ENCODE measurements around the gene LRP1B.

LRP1B gene

DNA sequence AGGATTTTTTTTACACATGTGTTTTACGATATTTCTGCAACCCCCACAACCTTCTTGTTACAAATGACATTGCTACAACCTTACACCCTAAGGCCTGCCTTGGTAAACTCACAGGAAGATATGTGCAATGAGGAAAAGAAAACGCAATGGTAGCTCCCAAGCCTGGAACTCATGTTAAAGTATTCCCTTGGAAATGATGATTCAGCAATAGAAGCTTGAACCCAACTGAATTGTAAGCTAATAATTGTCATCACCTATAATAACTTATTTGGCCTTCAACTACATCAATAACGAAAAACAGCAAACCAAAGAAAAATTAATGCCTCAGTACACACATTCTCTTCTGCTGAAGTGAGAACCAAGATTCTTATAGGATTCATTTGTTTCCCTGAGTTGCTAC, 491.0 kb downstream of the LRP1B start:
- DNase-seq, result no peak

- DNase-seq, result no peak
Observed at GRCh38 chr2:141633132-141633531, 497.7 kb downstream of the LRP1B start.

DNA sequence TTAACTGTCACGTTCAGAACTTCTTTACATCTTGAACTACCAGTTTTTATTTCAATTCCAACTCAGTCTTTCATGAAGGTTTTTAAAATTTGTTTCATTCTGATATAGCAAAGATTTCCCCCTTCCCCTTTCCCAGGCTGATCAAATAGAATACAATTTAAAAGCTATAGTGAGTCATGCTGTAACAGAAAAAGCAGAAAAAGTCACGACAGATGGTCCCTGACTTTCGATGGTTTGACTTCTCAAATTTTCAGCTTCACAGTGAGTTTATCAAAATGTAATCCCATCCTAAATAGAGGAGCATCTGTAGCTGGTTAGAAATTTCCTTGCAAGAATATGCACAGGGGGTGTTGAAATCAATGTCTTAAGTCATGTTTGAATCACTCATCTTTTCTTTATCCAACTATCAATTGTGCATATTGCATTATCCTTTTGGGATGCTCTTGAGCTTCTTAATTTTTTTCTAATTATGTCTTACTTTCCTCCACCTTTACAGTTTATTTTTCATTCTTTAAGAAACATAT, 500.3 kb downstream of the LRP1B start:
- DNase-seq, result no peak

- DNase-seq, result no peak
Observed at GRCh38 chr2:141620372-141620771, 510.4 kb downstream of the LRP1B start.

GRCh38 chr2:141618457-141618856, 512.4 kb downstream of the LRP1B start:
- DNase-seq, result no peak

GRCh38 chr2:141611981-141612380, 518.8 kb downstream of the LRP1B start:
- DNase-seq, result no peak

DNA sequence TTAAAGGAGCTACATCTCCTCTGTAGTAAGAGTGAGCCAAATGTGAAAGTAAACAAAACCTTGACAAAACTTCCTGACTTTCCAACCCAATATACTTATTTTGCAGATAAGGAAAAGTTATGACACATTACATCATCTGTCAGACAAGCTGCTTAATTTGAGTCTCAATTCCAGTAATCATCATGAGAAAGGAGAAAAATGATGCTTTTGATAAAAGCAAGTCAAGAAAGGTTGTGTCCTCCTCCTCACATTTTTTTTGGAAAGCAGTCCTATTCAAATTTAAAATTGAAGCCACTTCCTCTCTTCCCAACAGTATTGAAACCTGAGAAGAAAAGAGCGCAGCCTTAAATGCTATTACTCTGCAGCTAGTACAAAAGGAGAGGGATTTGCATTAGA, 519.6 kb downstream of the LRP1B start:
- DNase-seq, result no peak

GRCh38 chr2:141610564-141611175, 520.1 kb downstream of the LRP1B start:
- DNase-seq, result no peak

GRCh38 chr2:141605163-141605562, 525.7 kb downstream of the LRP1B start:
- no peak for DNase-seq

- no peak for DNase-seq
Observed at GRCh38 chr2:141601511-141602152, 529.2 kb downstream of the LRP1B start.

DNA sequence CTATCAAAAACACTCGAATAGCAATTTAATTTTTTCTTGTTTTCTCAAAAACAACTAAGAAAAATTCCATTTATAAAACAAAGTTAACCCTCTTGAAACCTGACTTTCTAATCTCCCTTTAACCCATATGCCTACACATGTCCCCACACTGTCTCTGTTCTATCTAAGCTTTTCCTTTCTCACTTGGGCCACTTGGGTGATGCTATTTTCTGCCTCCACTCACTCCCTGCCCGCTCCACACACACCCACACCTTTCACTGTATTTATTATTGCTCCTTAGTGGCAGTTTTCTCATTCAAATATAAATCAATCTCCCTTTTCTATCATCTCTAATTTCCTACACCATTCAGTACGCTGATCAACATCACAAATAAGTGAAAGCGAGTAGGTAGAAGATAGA, 531.1 kb downstream of the LRP1B start:
- no peak for DNase-seq

- DNase-seq, result no peak
Observed at GRCh38 chr2:141598982-141599381, 531.8 kb downstream of the LRP1B start.

GRCh38 chr2:141595316-141595920, 535.4 kb downstream of the LRP1B start:
- no peak for DNase-seq

- DNase-seq, result no peak
Observed at GRCh38 chr2:141591787-141592186, 539.0 kb downstream of the LRP1B start.

DNA sequence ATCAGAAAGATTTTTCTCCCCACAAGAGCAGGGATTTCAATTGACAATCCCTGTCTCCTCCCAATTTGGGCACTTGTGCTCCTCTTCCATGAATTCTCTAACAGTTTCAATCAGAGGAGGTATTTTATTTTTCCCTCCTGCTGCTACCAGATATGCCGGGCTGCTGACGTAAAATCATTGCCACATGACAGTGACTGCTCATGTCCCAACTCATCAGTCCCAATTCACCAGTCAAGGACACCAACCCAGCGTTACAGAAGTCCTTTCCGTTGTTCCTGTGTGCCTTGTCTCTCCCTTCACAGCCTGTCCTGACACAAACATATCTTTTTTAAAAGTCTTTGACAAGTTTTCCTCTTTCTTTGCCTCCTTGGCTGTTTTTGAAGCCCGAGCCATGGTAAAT, 540.2 kb downstream of the LRP1B start:
- DNase-seq, result no peak

DNA sequence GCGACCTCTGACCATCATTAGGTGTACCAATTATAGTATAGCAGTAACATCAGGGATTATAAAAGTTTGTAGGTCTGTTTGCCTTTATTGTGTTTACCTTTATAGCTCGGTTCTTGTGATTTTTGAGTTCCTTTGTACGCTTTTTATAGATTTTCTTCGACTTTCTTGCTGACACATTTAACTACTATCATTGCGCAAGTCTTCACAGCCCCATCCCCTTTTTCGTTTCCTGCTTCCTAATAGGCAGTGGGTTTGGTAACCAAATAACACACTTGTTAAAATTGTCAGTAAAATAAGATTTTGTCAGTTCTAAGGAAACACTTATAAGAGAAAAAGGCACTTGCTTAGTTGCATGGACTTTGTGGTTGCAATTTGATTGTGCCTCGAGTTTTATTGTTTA, 541.5 kb downstream of the LRP1B start:
- no peak for DNase-seq

DNA sequence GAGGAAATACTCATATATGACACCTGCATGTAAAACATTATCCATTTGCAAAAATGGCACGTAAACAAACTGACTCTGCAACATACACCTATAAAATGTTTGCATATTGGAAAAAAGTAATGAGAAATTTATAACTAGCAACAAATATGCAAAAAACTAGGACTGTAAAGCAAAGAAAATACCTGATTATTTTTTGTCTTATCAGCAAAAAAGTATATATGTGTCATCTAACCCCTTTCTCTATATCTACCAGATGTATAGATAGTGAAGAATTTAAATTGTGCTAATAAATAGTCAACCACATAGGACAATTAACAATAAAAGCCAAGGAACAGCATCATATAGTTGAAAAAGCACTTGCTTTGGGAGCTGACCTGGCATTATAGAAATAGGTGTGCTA, 543.8 kb downstream of the LRP1B start:
- DNase-seq, result no peak

DNA sequence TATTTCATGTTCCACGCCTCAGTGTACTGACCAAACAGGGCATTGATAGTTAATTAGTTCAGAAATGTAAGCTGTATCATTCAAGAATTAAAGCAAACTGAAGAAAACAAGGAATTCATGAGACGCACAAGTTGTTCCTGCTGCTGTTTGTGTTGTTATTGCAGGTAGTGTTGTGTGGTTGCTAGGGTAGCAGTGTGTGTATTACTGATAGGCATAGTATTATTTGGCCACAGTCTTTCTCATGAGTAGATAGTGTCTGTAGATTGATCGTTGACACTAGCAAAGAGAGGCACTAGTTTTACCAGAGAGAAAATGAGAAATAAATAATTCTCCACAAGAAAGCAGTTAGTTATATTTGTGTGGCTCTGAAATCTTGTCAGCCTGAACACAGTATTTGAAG, 548.6 kb downstream of the LRP1B start:
- no peak for DNase-seq

DNA sequence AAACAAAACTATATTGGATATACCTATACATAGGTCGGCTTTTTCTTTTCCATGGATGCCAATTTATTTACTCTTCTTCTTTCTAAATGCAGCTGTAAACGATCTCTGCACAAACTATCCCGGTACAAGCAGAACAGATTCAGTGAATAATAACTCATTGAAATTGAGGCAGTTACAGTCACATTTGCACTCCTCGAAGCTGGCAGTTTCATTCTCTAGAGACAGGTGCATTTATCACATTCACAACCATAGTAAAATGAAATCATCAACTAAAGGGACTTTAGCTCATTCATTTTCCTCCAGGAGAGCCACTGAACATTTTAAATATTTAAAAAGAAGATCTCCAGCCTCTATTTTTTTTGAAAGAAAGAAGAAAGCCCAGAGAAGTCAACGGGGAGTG, 551.7 kb downstream of the LRP1B start:
- no peak for DNase-seq

GRCh38 chr2:141570474-141571131, 560.2 kb downstream of the LRP1B start:
- DNase-seq, result no peak

- no peak for DNase-seq
Observed at GRCh38 chr2:141569941-141570340, 560.9 kb downstream of the LRP1B start.

DNA sequence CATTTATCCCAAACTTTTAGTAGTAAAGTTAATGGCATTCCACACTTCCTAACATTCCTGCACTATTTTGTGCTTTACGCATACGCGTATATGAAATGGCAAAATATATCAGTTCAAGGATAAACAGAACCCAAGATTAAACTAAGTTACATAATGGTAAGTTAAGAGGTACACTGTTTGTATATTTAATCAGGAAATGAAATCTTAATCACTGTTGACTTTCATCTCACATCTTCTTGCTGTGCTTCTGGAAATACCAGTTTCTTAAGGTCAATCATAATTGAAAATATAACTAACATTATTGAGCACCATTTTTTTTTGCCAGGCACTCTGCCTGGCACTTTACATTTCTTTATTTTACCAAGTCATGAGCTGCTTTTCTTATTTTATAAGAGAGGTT, 565.2 kb downstream of the LRP1B start:
- DNase-seq, result no peak

GRCh38 chr2:141560723-141561122, 570.1 kb downstream of the LRP1B start:
- DNase-seq, result no peak

Data from NCI-H1048 (cell line).